CD4-positive, alpha-beta T cell treated with Interleukin-10 for 1 hour (primary cell): Measurements from ENCODE around the gene SRPK2.
A peak's percentile ranks its signal among the peaks of the same experiment; 100 is the strongest.
"Not testable (repeated sequence)": the region's sequence is repeated elsewhere in the genome, so short reads cannot be mapped to it uniquely, and the experiment has no call there.

ENCODE experiments used
- DNase-seq: peaks from one replicate; pipeline ENCODE4 v3.0.0-alpha.2; 2020

SRPK2 gene

GRCh38 chr7:105388356-105389087, at the start of gene SRPK2:
TSS of gene SRPK2 (minus strand) at chr7:105388921.
- DNase-seq, result peak; percentile 80

DNA sequence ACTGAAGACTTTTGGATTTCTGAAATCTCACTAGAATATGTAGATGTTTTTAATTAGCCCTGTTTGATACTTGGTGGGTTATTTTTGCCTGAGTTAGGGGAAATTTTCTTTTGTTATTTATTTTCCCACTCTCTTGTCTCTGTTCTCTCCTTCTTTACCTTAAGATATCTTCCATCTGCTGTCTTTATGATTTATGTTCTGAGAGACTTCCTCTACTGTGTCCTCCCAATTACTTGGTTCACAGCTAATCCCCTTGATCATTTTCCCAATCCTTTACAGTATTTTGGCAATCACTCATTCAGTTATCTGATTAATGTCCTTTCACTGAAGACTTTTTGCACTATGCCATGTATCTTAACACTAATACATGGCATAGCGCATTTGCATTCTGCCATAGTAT, 49.5 kb upstream of the SRPK2 start:
- DNase-seq, result no peak

GRCh38 chr7:105437356-105437755, 48.6 kb upstream of the SRPK2 start:
- DNase-seq, result not testable (repeated sequence)

GRCh38 chr7:105429746-105430612, 41.3 kb upstream of the SRPK2 start:
- DNase-seq, result peak; percentile 67

DNA sequence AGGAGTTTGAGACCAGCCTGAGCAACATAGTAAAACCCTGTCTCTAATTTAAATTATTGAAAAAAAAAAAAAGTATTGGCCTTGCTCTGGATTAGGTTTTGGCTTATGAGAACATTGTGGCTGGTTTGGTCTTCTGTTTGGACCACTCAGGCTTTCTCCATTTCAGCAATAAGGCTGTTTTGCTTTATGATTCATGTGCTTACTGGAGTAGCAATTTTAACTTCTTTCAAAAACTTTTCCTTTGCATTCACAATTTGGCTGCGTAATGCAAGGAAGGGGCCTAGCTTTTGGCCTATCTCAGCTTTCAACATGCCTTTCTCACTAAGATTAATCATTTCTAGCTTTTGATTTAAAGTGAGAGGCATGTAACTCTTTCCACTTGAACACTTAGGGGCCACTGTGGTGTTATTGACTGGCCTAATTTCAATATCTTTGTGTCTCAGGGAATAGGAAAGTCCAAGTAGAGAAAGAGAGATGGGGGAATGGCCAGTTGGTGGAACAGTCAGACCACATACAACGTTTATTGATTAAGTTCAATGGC, 38.0 kb upstream of the SRPK2 start:
- DNase-seq, result no peak

DNA sequence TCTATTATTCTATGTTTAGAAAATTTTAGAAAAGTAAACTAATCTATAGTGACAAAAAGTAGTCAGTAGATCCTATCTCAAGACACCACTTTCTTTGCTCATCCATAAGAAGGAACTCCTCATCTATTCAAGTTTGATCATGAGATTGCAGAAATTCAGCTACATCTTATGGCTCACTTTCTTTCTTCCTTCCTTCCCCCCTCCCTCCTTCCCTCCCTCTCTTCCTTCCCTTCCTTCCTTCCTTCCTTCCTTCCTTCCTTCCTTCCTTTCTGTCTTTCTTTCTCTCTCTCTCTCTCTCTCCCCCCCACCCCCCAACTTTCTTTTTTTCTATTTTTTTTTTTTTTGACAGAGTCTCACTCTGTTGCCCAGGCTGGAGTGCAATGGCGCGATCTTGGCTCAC, 35.3 kb upstream of the SRPK2 start:
- DNase-seq, result no peak

- no peak for DNase-seq
Observed at GRCh38 chr7:105413887-105414437, 25.2 kb upstream of the SRPK2 start.

DNA sequence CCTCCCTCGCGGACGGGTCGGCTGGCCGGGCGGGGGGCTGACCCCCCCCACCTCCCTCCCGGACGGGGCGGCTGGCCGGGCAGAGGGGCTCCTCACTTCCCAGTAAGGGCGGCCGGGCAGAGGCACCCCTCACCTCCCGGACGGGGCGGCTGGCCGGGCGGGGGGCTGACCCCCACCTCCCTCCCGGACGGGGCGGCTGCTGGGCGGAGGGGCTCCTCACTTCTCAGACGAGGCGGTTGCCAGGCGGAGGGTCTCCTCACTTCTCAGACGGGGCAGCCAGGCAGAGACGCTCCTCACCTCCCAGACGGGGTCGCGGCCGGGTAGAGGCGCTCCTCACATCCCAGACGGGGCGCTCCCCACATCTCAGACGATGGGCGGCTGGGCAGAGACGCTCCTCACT, 22.1 kb upstream of the SRPK2 start:
- DNase-seq, result not testable (repeated sequence)

GRCh38 chr7:105409775-105410174, 21.1 kb upstream of the SRPK2 start:
- DNase-seq, result not testable (repeated sequence)

DNA sequence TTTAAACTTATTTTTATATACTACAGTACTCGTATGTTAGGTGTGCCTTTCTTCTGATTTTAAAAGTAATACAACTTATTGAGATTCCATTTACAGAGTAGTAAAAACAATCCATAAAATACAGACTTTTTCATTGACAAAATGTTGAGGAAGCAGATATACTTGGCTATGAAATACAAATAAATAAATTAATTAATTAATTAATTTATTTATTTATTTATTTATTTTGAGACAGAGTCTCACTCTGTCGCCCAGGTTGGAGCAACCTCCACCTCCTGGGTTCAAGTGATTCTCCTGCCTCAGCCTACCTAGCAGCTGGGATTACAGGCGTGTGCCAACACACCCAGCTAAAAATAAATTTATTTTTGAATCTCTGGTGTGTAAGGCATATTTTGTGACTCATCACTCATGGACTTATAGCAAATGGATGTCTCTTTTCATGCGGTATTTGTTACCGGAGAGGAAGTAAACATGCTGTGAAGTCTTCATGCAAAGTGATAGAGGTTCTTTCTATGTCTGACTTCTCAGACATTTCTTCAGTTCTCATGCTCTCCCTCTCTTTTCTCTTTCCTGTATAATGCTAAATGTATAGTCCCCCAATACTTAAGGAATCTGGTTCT, 20.2 kb upstream of the SRPK2 start:
- DNase-seq, result no peak

- no peak for DNase-seq
Observed at GRCh38 chr7:105403128-105403527, 14.4 kb upstream of the SRPK2 start.

GRCh38 chr7:105402221-105403095, 13.7 kb upstream of the SRPK2 start:
- no peak for DNase-seq

DNA sequence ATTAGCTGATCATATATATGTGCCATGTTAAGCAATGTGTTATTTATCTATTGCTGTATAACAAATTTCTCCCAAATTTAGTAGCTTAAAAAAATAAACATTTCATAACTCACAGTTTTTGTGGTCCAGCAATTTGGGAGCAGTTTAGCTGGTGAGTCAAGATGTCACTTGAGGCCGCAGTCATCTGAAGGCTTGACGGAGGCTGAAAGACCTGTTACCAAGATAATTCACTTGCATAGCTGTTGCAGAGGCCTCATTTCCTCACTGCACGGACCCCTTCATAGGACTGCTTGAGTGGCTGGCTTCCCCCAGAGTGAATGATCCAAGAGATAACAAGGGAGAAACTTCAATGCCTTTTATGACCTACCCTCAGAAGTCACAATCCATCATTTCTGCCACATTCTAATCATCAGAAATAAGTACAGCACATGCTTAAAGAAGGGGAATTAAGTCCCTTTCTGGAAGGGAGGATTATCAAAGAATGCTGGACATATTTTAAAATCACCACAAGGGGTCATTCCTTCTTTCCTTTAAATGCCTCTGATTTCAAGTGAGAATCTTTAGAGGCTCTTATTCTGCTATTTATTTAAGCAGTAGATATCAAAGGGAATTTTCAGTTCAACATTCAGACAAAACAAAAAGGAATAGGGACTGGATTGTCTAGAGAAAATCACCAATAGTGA, 10.5 kb upstream of the SRPK2 start:
- no peak for DNase-seq

DNA sequence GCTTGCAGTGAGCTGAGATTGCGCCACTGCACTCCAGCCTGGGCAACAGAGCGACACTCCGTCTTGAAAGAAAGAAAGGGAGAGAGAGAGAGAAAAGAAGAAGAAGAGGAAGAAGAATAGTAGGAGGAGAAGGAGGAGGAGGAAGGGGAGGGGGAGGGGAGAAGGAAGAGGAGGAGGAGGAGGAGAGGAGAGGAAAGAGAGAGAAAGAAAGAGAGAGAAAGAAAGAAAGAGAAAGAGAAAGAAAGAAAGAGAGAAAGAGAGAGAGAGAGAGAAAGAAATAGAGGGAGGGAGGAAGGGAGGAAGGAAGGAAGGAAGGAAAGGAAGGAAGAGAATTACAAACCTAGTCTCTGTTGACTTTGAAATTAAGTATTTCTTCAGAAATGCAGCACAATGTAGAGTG, 7.8 kb upstream of the SRPK2 start:
- DNase-seq, result no peak

DNA sequence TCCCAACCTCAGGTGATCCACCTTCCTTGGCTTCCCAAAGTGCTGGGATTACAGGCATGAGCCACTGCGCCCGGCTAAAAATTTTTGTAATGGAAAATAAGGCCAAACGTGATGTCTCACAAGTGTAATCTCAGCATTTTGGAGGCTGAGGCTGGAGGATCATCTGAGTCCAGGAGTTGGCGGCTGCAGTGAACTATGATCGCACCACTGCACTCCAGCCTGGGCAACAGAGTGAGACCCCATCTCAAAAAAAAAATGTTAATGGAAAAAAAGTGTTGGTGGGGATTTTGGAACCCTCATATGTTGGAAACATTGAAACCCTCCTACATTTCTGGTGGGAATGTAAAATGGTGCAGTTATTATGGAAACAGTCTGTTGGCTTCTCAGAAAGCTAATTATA, 2.7 kb upstream of the SRPK2 start:
- no peak for DNase-seq

- no peak for DNase-seq
Observed at GRCh38 chr7:105389889-105390288, 1.2 kb upstream of the SRPK2 start.

DNA sequence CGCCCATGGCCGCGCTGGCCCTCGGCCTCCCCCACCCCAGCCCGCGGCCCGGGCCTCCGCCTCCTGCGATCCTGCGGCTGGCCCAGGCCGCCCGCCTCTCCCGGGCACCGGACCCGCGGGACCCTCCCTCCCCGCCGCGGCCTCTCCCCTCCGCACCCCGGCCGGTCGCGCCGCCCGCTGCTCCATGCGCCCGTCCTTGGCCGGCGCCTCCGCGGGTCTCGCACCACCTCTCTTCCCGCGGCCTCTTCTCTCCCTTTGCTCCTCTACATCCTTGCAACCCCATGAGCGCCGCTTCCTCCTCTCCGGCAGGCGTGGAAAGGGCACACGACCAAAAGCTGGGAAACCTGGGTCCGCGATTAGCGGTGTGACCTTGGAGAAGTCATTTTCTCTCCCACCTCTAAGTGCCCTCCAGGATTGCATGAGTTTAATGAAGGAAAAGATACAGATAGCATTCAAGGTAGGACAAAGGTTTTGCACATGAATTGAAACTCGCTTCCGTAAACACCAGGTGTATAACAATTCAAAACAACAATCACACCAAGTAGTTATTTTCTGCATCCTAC, 448 bp upstream of the SRPK2 start:
- no peak for DNase-seq

DNA sequence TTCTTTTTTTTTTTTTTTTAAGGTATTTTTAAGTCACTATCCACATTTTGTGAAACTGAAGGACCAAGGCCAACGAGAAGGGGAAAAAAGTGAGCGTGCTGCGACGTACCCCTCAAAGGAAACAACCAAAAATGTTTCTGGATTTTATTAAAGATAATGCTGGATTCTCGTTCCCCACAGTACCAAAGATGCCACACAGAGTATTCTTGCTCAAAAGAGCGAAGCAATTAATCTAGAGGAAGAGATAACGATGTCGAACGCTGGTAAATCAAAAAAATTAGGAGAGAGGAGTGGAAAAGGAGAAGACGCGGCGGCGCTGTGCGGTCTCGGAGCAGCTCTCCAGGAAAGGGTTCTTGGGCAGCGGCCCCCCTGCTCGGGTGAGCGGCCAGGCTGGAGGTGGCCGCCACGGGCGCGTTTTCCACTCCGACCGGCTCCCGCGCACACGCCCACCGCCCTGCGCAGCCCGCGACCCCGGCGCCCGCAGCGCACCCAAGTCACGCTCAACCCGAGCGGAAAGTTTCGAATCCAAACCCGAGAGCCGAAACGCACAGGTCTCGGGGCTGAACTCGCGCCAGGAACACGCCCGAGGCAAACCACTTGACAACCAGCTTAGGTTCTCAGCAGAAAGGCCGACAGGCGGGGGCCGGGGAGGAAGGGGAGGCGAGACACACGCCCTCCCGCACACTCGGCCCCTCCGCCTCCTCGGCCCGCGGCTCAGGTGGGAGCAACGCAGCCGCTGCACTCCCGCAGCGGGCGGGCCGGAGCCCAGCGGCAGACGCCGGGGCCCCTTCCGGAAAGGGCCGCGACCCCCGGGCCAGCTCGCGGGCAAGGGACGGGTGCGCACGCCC, 989 bp downstream of the SRPK2 start:
- peak; percentile 57 for DNase-seq

DNA sequence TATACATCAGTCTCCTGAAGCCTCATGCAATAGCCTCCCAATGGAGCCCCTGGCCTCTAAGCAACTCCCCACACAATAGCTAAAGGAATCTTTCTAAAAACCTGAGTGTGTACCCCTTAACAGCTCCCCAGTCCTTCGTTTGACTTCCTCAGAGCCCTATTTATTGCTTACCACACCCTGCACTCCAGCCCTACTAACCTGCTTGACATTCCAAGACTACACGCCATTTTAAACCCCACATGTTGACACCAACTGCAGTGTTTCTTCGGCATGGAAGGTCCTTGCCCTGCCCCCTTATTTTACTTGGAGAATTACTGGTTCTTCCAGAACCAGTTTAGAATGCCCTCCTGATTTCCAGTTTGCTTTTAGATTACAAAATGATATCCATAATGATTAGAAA, 10.8 kb downstream of the SRPK2 start:
- no peak for DNase-seq

GRCh38 chr7:105376908-105377533, 11.7 kb downstream of the SRPK2 start:
- no peak for DNase-seq
